ENCODE results near the gene SH3GLB2.

DNA sequence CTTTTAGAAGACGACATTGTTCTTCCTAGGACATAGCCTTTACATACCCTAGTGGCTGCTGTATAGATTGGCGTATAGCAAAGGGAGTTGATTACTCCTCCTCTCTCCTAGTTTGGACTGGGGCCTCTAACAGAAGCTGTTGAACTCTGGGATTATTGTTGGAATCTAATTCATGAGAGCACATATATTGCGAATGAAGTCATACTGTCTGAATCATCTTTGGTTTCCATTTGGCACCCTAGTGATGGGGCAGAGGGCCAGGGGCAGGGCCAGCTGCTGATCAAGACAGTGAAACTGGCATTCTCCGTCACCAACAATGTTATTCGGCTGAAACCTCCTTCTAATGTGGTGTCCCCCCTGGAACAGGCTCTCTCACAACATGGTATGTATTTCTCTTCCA is 40.3 kb downstream of the SH3GLB2 start:
- TF ChIP-seq TAF1 (IDR thresholded peaks at IDR 0.05; ENCODE audit: low read depth) (no peak), EP300 (IDR thresholded peaks at IDR 0.05; ENCODE audit: borderline replicate concordance) (no peak)
- TF ChIP-seq, protein P1, sequence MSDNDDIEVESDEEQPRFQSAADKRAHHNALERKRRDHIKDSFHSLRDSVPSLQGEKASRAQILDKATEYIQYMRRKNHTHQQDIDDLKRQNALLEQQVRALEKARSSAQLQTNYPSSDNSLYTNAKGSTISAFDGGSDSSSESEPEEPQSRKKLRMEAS (IDR thresholded peaks at IDR 0.05): no peak
- TF ChIP-seq, protein P2, sequence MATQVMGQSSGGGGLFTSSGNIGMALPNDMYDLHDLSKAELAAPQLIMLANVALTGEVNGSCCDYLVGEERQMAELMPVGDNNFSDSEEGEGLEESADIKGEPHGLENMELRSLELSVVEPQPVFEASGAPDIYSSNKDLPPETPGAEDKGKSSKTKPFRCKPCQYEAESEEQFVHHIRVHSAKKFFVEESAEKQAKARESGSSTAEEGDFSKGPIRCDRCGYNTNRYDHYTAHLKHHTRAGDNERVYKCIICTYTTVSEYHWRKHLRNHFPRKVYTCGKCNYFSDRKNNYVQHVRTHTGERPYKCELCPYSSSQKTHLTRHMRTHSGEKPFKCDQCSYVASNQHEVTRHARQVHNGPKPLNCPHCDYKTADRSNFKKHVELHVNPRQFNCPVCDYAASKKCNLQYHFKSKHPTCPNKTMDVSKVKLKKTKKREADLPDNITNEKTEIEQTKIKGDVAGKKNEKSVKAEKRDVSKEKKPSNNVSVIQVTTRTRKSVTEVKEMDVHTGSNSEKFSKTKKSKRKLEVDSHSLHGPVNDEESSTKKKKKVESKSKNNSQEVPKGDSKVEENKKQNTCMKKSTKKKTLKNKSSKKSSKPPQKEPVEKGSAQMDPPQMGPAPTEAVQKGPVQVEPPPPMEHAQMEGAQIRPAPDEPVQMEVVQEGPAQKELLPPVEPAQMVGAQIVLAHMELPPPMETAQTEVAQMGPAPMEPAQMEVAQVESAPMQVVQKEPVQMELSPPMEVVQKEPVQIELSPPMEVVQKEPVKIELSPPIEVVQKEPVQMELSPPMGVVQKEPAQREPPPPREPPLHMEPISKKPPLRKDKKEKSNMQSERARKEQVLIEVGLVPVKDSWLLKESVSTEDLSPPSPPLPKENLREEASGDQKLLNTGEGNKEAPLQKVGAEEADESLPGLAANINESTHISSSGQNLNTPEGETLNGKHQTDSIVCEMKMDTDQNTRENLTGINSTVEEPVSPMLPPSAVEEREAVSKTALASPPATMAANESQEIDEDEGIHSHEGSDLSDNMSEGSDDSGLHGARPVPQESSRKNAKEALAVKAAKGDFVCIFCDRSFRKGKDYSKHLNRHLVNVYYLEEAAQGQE (IDR thresholded peaks at IDR 0.05; ENCODE audit: low read depth): no peak
